Gastroesophageal sphincter (tissue), 4 donors: ENCODE data around the gene STEAP3. TPM values are rescaled to one million over a fixed set of nuclear protein-coding genes. Genes with fewer than 3 reads are reported as not detected.

Experiments
- ATAC-seq: fragments of 150-250 bp; one replicate; pipeline ENCODE4 v1.9.1; 2016; ENCODE audit warnings: mild to moderate bottlenecking, moderate library complexity
- H3K27ac ChIP-seq, 4 donors: fragments of 200-600 bp; sonication (generic) in 3 of 4; 1 replicate in 3 of 4; 2 replicates in 1 of 4; pipeline ENCODE4 v1.5.1; 2016 to 2019
- H3K27me3 ChIP-seq: fragments of 200-600 bp; sonication (generic); one replicate; pipeline ENCODE4 v1.5.1; 2019
- H3K36me3 ChIP-seq, 2 donors: fragments of 200-600 bp; sonication (generic); one replicate each; pipeline ENCODE4 v1.5.1; 2019; ENCODE audit warnings: control low read depth in 1 of 2
- H3K4me1 ChIP-seq, 3 donors: fragments of 200-600 bp; sonication (generic); 1 replicate in 2 of 3; 2 replicates in 1 of 3; pipeline ENCODE4 v1.5.1; 2016 to 2019; ENCODE audit warnings: control low read depth in 2 of 3
- H3K4me3 ChIP-seq, 2 donors: fragments of 200-600 bp; sonication (generic); one replicate each; pipeline ENCODE4 v1.5.1; 2019; ENCODE audit warnings: mild to moderate bottlenecking in 1 of 2, moderate library complexity in 1 of 2
- H3K9me3 ChIP-seq, 3 donors: fragments of 200-600 bp; sonication (generic); one replicate each; pipeline ENCODE4 v1.5.1; 2017 to 2019; ENCODE audit warnings: control low read depth in 2 of 3
- EP300 ChIP-seq: sonication (generic); formaldehyde crosslinking; IDR thresholded peaks from one replicate; pipeline ENCODE4 v1.6.1; 2017; ENCODE audit warnings: antibody characterized with exemption, mild to moderate bottlenecking
- POLR2A ChIP-seq, 2 donors: fragments of 450-650 bp; IDR thresholded peaks; one replicate each; pipeline ENCODE4 v1.6.1; 2017; ENCODE audit warnings: antibody characterized with exemption in 2 of 2, mild to moderate bottlenecking in 2 of 2, moderate library complexity in 1 of 2
- POLR2AphosphoS5 ChIP-seq: sonication (generic); formaldehyde crosslinking; IDR thresholded peaks from one replicate; pipeline ENCODE4 v1.6.1; 2017; ENCODE audit warnings: antibody characterized with exemption
- WGBS, 2 donors: methylation state at CpG; one replicate each; pipeline ENCODE4 v1.1.5; 2018; ENCODE audit warnings: low coverage in 1 of 2; 5-methylcytosine and 5-hydroxymethylcytosine counted together
- total RNA-seq, 4 donors: library from RNA; depleted of rRNA; stranded (reverse); fragments of >200 nt; gene quantifications; one replicate each; pipeline ENCODE4 v1.1.0, GENCODE V29; 2016
- TF ChIP-seq, protein P1 (sequence below), 4 experiments: fragments of 200-600 bp in 2 of 4; fragments of 450-650 bp in 2 of 4; sonication (generic) in 1 of 4; IDR thresholded peaks; one replicate each; pipeline ENCODE4 v1.5.1; 2017 to 2019; ENCODE audit warnings: antibody characterized with exemption in 4 of 4, mild to moderate bottlenecking in 2 of 4, moderate library complexity in 2 of 4

Gene STEAP3
- total RNA-seq, 4 donors from 2014 or later, result 2.0 to 10.6 (median 4.6) TPM

GRCh38 chr2:119181391-119181790 lies 42.2 kb upstream of the STEAP3 start:
- TF ChIP-seq POLR2AphosphoS5, result no peak
- TF ChIP-seq POLR2A (IDR thresholded peaks at IDR 0.05), result no peak
- no peak for TF ChIP-seq EP300
- TF ChIP-seq, protein P1, sequence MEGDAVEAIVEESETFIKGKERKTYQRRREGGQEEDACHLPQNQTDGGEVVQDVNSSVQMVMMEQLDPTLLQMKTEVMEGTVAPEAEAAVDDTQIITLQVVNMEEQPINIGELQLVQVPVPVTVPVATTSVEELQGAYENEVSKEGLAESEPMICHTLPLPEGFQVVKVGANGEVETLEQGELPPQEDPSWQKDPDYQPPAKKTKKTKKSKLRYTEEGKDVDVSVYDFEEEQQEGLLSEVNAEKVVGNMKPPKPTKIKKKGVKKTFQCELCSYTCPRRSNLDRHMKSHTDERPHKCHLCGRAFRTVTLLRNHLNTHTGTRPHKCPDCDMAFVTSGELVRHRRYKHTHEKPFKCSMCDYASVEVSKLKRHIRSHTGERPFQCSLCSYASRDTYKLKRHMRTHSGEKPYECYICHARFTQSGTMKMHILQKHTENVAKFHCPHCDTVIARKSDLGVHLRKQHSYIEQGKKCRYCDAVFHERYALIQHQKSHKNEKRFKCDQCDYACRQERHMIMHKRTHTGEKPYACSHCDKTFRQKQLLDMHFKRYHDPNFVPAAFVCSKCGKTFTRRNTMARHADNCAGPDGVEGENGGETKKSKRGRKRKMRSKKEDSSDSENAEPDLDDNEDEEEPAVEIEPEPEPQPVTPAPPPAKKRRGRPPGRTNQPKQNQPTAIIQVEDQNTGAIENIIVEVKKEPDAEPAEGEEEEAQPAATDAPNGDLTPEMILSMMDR (IDR thresholded peaks at IDR 0.05), result no peak
- H3K27me3 ChIP-seq, result no peaks in the 10 kb centered on the region
- 80% methylated on average over 2 of the region's 10 CpGs; no CpG with 5 or more reads in 1 of the 2 donors for WGBS, 2 donors
- no peaks in the 10 kb centered on the region for H3K9me3 ChIP-seq
- no peaks in the 10 kb centered on the region for H3K4me1 ChIP-seq
- no peak overlapping the region for H3K27ac ChIP-seq
- no peak overlapping the region for H3K4me3 ChIP-seq
- H3K36me3 ChIP-seq, result no peaks in the 10 kb centered on the region
- ATAC-seq, result no peak

DNA sequence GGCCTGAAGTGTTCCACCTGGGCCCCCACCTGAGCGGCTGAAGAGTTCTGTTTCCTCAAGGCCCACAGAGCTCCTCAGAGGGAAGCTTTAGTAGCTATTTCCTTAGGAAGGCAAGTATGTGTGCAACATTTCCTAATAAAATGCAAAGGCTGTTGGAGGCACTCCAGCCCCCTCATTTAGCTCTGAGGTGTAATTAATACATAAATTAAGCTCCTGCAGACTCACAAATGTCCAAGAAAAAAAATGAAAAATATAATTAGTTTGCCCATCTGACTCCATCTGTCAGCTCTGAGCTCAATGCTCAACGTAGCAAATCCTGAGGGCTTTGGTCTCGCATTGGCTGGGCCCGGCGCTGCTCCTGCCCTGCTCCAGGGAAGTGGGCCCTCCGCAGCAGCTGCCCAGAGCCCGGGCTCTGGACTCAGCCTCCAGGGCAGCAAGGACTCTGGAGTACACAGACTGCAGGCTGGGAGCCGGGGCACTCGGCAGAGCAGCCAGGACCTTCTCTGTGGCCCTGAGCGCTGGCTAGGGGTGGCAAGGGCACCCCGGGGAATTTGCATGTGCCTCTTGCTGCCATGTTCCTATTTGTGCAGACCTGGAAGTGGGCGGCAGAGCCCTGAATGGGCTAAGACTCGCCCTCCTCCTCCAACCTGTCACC lies 41.7 kb upstream of the STEAP3 start:
- no peak overlapping the region for H3K27ac ChIP-seq
- H3K4me3 ChIP-seq, result no peak overlapping the region
- H3K36me3 ChIP-seq, result no peaks in the 10 kb centered on the region
- no peak for ATAC-seq
- 56 to 87% methylated on average over 2 to 3 of the region's 13 CpGs for WGBS, 2 donors
- H3K9me3 ChIP-seq, result no peaks in the 10 kb centered on the region
- no peaks in the 10 kb centered on the region for H3K27me3 ChIP-seq
- H3K4me1 ChIP-seq, result no peaks in the 10 kb centered on the region
- no peak for TF ChIP-seq EP300
- no peak for TF ChIP-seq POLR2AphosphoS5
- no peak for TF ChIP-seq POLR2A (IDR thresholded peaks at IDR 0.05)
- TF ChIP-seq, protein P1 (IDR thresholded peaks at IDR 0.05), result no peak

DNA sequence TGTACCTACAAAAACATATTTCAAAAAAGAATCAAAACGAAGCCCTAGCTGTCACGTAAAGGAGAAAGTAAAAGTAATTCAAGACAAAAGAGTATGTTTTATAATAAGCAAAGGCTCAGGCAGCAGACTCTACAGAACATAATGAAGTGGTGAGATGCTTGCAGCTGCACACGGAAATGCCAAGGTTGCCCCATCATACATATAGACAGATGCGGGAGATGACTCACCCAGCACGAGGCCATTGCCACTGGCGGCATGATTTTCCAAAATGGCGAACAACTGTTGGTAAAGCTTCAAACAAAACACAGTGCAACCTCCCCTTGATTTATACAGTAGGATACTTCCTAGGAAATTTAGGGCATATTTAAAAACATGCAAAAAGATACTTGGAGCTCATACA lies 39.1 kb upstream of the STEAP3 start:
- TF ChIP-seq, protein P1 (IDR thresholded peaks at IDR 0.05), result no peak
- TF ChIP-seq POLR2A (IDR thresholded peaks at IDR 0.05), result no peak
- no peak for TF ChIP-seq POLR2AphosphoS5
- no peak for TF ChIP-seq EP300
- Histone ChIP-seq H3K9me3 (no peaks in the 10 kb centered on the region), H3K4me3 (no peak overlapping the region), H3K36me3 (no peaks in the 10 kb centered on the region), H3K4me1 (no peaks in the 10 kb centered on the region), H3K27me3 (peaks cover 4% of the 10 kb centered on the region), H3K27ac (no peak overlapping the region)
- WGBS, 2 donors, result 76 to 89% methylated on average over 6 to 7 of the region's 7 CpGs
- ATAC-seq, result no peak

GRCh38 chr2:119190321-119191111 lies 33.1 kb upstream of the STEAP3 start:
- TF ChIP-seq POLR2AphosphoS5 (no peak), POLR2A (IDR thresholded peaks at IDR 0.05) (no peak), EP300 (no peak)
- 54 to 72% methylated on average over 7 to 8 of the region's 8 CpGs for WGBS, 2 donors
- Histone ChIP-seq H3K36me3 (no peaks in the 10 kb centered on the region), H3K9me3 (no peaks in the 10 kb centered on the region), H3K27me3 (peaks cover 23% of the 10 kb centered on the region), H3K4me1 (no peaks in the 10 kb centered on the region), H3K4me3 (no peak overlapping the region), H3K27ac (no peak overlapping the region)
- no peak for ATAC-seq

GRCh38 chr2:119192893-119193292 lies 30.7 kb upstream of the STEAP3 start:
- WGBS, 2 donors, result 66 to 76% methylated on average over 2 to 3 of the region's 6 CpGs
- TF ChIP-seq POLR2AphosphoS5 (no peak), EP300 (no peak), POLR2A (IDR thresholded peaks at IDR 0.05) (no peak)
- TF ChIP-seq, protein P1 (IDR thresholded peaks at IDR 0.05), result no peak
- no peak for ATAC-seq

More at GRCh38 chr2:119192893-119193292, 30.7 kb upstream of the STEAP3 start:
- H3K27ac ChIP-seq, result no peak overlapping the region
- no peaks in the 10 kb centered on the region for H3K9me3 ChIP-seq
- H3K36me3 ChIP-seq, result no peaks in the 10 kb centered on the region
- peaks cover 36% of the 10 kb centered on the region for H3K27me3 ChIP-seq
- no peak overlapping the region for H3K4me3 ChIP-seq
- H3K4me1 ChIP-seq, result no peaks in the 10 kb centered on the region
